GM19468 (cell line): ENCODE results near the gene RAB8A.
"Not testable (repeated sequence)": the region's sequence is repeated elsewhere in the genome, so short reads cannot be mapped to it uniquely, and the experiment has no call there.

Experiments used
- ATAC-seq: cut with Tn5 transposase; IDR thresholded peaks from one replicate; pipeline ENCODE4 v1.9.1; 2021; ENCODE audit warnings: mild to moderate bottlenecking, moderate library complexity, moderate number of reproducible peaks; ENCODE audit not compliant: unreplicated experiment; ENCODE audit errors: extremely low read depth

Gene RAB8A

GRCh38 chr19:16077984-16078758 lies 33.5 kb upstream of the RAB8A start:
- ATAC-seq = no peak

DNA sequence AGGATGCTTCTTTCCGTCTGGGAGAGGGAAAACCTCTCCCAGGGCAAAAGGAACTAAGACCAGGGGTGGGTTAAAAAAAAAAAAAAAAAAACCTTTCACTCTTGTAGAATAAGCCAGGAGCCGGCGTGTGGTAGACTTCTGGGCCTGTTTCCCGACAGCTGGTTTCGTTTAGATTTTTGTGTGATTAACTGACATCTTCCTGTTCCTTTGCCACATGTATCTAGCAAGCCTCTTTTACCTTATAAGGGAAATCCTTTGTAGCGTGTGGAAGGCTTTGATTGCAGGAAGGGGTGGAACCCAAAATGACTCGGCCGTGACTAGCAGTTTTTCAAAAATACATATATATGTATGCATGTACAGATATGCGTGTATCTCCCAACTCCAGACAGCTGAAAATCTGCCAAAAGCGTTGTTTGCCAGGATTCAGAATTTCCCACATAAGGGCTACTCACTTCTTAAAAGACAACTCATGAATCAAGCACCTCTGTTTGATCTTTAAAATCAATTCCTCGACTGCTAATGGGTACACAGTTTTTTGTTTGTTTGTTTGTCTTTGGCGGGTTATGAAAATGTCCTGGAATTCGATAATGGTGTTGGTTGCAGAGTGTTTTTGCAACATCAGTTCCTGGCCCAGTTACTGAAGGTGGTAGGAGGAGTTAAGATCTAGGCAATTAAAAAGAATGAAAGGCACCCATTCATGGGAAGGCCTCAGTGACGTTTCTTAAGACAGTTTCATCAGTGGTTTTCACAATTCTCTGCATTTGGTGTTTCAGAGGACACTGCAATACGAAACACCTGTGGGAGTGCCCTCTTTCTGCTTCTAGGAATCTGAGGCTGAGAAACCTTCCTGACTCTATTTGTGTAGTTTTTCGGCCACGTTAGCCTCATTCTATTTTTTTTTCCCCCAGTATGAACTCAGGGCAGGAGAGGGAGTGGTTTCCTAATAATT lies 32.7 kb upstream of the RAB8A start:
- peak; percentile 55 for ATAC-seq

DNA sequence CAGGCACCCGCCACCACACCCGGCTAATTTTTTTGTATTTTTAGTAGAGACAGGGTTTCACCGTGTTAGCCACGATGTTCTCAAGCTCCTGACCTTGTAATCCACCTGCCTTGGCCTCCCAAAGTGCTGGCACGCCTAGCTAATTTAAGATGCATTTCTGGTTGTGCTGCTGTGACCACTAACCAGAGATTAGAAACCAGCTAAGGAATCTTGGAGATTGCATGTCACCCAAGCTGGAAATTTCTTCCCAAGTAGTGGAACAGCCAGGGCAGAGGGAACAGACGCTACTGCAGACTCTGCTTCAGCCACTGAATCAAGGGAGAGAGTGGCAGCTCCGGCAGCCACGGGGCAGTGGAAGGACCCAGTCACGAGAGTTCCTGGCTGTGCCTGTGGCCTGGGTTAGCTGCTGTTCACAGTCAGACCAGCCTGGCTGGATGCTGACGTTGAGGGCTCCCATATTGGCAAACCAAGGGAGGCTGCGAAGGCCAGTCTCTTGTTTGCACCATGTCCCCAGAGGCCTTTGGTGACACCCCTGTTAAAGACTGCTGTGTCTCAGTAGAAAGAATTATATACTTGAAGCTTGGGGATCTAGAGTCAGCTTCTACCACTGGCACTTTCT lies 27.5 kb upstream of the RAB8A start:
- no peak for ATAC-seq

DNA sequence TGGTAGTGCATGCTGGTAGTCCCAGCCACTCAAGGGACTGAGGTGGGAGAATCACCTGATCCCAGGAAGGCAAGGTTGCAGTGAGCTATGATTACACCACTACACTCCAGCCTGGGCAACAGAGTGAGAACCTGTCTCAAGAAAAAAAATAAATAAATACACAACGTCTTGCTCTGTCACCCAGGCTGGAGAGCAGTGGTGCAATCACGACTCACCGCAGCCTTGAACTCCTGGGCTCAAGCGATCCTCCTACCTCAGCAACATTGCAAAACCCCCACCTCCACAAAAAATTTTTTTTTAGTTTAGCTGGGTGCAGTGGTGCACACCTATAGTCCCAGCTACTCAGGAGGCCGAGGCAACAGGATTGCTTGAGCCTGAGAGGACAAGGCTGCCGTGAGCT lies 26.6 kb upstream of the RAB8A start:
- ATAC-seq = no peak

- not testable (repeated sequence) for ATAC-seq
These were observed 24.3 kb upstream of the RAB8A start for GRCh38 chr19:16087404-16087803.

GRCh38 chr19:16087940-16088339 lies 23.7 kb upstream of the RAB8A start:
- no peak for ATAC-seq

DNA sequence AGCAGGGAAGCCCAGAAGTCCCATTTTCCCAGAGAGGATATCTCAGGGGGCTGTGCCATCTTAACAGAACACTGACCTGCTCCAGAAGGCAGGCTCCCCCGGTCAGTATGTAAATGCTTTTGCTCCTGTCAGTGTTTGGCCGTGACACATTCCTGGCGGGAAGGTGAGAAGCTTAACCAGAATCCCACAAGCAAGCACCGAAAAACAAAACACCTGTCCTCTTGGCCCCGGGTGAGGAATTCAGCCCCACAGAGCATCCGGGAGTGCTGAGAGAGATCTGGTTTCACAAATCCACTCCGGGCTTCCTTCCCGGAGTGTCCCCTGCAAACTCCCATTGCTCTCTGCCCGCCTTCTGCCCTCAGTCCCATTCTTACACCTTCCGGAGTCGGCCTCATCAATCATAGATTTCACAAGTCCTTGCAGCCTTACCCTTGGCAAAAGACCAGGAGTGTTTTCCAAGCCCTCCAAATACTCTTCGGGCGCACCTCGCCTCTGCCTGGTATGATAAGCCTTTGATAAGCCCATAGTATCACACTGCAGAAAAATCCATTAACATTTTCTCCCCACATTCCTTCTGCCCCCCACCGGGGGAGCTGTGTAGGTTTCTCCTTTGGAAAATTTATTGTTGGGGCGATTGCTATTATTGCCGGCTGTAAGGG lies 23.2 kb upstream of the RAB8A start:
- ATAC-seq = no peak

DNA sequence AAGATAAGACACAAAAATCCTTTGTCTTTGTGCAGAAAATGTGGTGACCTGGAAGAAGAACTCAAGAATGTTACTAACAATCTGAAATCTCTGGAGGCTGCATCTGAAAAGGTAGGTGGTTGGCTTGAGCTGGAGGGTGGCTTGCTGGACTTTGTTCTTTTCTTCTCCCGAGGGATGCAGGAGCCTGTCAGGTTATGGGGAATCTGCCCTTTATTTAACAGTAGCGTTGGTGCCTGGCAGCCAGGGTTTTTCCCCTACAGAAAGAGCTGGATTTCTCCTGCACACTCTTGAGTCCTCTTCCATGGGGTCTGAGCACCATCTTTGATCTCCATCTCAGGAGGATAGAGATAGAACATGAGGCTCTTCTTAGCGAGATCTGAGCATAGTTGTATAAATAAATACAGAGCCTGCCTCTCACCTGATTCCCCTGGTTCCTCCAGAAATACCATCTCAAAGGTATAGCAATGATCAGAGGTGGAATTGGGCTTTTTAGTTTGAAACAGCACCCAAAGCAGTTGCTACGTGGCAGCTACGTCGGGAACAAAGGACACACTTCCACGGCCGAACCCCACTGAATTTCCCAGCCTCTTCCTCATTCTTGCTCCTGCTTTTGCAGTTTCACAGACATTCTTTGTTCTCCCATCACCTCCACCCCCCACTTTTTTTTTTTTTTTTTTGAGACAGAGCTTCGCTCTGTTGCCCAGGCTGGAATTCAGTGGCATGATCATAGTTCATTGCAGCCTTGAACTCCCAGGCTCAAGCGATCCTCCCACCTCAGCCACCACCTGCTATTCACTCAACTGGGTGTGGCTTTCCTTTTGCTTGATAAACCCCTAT lies 22.5 kb upstream of the RAB8A start:
- no peak for ATAC-seq

- no peak for ATAC-seq
These were observed 19.9 kb upstream of the RAB8A start for GRCh38 chr19:16091546-16092475.

GRCh38 chr19:16094360-16095070 lies 17.2 kb upstream of the RAB8A start:
- ATAC-seq = no peak

DNA sequence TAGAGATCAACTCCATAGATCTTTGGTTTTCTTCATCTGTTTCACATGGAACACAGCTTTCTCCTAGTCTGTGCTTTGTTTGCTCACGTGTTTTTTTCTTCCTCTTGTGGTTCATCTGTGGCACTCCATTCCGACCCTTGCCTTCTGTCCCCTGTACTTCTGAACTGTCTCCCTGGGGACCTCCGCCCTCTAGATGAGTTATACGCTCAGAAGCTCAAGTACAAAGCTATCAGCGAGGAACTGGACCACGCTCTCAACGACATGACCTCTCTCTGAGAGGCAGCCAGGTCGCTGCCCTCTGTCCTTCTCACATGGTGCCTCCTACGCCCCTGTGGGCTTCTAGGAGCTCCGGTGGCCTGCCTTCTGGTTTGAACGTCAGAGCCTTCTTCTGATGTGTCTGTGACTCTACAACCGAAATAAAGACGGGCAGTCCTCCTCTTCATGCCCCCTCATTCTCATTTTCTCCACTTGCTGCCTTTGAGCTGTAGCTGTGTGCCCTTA lies 16.6 kb upstream of the RAB8A start:
- no peak for ATAC-seq

DNA sequence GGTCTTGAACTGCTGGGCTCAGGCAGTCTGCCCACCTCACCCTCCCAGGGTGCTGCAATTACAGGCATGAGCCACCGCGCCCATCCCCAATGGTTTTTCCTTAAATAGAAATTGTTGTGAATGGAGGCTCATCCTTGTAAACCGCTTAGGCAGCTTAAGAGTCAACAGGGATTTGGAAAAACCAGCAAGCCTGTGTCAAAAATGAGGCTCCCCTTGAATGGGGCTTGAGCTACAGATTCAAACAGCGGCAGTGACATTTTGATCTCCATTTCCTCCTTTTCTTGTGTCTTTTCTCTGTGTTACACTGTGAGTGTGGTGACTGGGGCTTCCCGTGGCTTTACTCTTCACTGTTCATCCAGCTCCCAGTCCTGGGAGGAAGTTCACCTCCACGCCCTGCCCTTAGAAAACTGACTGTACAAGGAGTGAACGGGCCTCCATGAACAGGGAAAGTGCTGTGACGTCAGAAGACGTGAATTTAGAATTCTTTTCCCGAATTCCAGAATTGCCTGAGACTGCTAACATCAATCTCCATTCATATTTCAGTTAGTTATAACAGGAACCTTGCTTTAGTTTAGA lies 15.3 kb upstream of the RAB8A start:
- no peak for ATAC-seq

DNA sequence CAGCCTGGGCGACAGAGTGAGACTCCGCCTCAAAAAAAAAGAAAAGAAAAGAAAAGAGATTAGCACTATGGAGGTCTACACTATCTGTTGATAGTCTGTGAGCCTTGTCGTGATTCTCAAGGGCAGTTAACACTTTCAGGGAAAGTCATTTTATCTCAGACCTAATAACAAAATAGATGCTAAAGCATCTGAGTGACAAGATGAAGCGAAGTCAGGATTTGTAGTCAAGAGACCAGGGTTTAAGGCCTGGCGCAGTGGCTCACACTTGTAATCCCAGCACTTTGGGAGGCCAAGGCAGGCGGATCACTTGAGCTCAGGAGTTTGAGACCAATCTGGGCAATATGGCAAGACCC lies 13.3 kb upstream of the RAB8A start:
- ATAC-seq = no peak

DNA sequence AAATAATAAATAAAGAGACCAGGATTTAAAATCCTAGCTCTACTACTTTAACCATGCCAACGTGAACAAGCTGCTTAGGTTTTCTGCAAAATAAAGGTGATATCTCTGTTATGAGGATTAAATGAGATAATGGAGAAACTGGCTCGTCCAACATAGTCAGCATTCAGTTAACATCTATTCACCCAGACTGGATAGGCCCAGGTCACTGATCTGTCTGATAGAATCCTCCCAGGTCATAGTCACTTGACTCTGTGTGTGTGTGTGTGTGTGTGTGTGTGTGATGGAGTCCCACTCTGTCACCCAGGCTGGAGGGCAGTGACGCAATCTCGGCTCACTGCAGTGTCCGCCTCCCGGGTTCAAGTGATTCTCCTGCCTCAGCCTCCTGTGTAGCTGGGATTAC lies 12.9 kb upstream of the RAB8A start:
- ATAC-seq = no peak

GRCh38 chr19:16099314-16099965 lies 12.2 kb upstream of the RAB8A start:
- not testable (repeated sequence) for ATAC-seq

- ATAC-seq = no peak
These were observed 11.2 kb upstream of the RAB8A start for GRCh38 chr19:16100524-16100923.

- no peak for ATAC-seq
These were observed 7.0 kb upstream of the RAB8A start for GRCh38 chr19:16104722-16105121.
